A673 (cell line): ENCODE results near the gene KYAT1. TPM values are rescaled to one million over a fixed set of nuclear protein-coding genes. Genes with fewer than 3 reads are reported as not detected.

Experiments
- BruUV-seq: library from RNA; stranded (reverse); fragments of 400-500 nt; replicated peaks from 2 replicates; lab custom pipeline; 2021; lab: Mats Ljungman, UMichigan
- CTCF ChIA-PET: fragments of 300-600 bp; sonication (Branson Sonifier 250); formaldehyde crosslinking; loops from one replicate; lab custom pipeline; 2022; ENCODE audit warnings: antibody characterized with exemption; lab: Charles Lee
- POLR2A ChIA-PET: fragments of 300-600 bp; sonication (Branson Sonifier 250); formaldehyde crosslinking; loops from one replicate; lab custom pipeline; 2022; ENCODE audit warnings: antibody characterized with exemption; ENCODE audit not compliant: low non-redundant PET; lab: Charles Lee
- DNase-seq: peaks from one replicate; pipeline ENCODE4 v3.0.0-alpha.2; 2015; ENCODE audit warnings: low spot score
- H3K27ac ChIP-seq: fragments of 200-600 bp; sonication (generic); 2 replicates; pipeline ENCODE4 v1.5.1; 2016; ENCODE audit warnings: mixed run types, low read depth, mild to moderate bottlenecking, mixed read lengths, antibody characterized with exemption, low read length; ENCODE audit not compliant: poor library complexity, severe bottlenecking
- H3K27me3 ChIP-seq: fragments of 200-600 bp; sonication (generic); replicated peaks from 2 replicates; pipeline ENCODE4 v1.6.1; 2017; ENCODE audit warnings: mixed run types, low read depth, mild to moderate bottlenecking, mixed read lengths, antibody characterized with exemption, low read length; ENCODE audit not compliant: insufficient read depth, poor library complexity
- H3K36me3 ChIP-seq: fragments of 200-600 bp; sonication (generic); 2 replicates; pipeline ENCODE4 v1.6.1; 2016; ENCODE audit warnings: mixed run types, mild to moderate bottlenecking, mixed read lengths, antibody characterized with exemption, low read length; ENCODE audit not compliant: insufficient read depth, poor library complexity, severe bottlenecking
- H3K4me1 ChIP-seq: fragments of 200-600 bp; sonication (generic); 2 replicates; pipeline ENCODE4 v1.6.1; 2017; ENCODE audit warnings: mixed run types, mild to moderate bottlenecking, mixed read lengths, antibody characterized with exemption, low read length; ENCODE audit not compliant: insufficient read depth, poor library complexity, severe bottlenecking
- H3K4me3 ChIP-seq: fragments of 200-600 bp; sonication (generic); 2 replicates; pipeline ENCODE4 v1.5.1; 2016; ENCODE audit warnings: low read depth, mixed run types, mild to moderate bottlenecking, mixed read lengths, low read length; ENCODE audit not compliant: poor library complexity, severe bottlenecking
- H3K9me3 ChIP-seq: fragments of 200-600 bp; sonication (generic); 2 replicates; pipeline ENCODE4 v1.6.1; 2016; ENCODE audit warnings: mixed run types, low read depth, mild to moderate bottlenecking, mixed read lengths, antibody characterized with exemption, low read length; ENCODE audit not compliant: poor library complexity, severe bottlenecking
- CTCF ChIP-seq: fragments of 300-800, 200-600 bp; sonication (generic); conservative IDR thresholded peaks from 2 replicates; pipeline ENCODE4 v1.5.1; 2017; ENCODE audit warnings: low read depth, mild to moderate bottlenecking, antibody characterized with exemption, low read length, moderate library complexity, mixed read lengths
- EZH2 ChIP-seq: fragments of 200-600 bp; sonication (generic); IDR thresholded peaks from 2 replicates; pipeline ENCODE4 v1.6.1; 2017; ENCODE audit warnings: borderline replicate concordance, low read depth, mild to moderate bottlenecking, mixed read lengths, antibody characterized with exemption, low read length; ENCODE audit not compliant: poor library complexity, severe bottlenecking
- intact Hi-C: fragments of 100-400 bp; cut with micrococcal nuclease; formaldehyde crosslinking; loops from one replicate; pipeline ENCODE4 v1.10.0; 2022; ENCODE audit not compliant: unreplicated experiment
- total RNA-seq: library from RNA; stranded (reverse); gene quantifications from 2 replicates; pipeline ENCODE4 v1.2.3, GENCODE V29; 2021

KYAT1 gene
- total RNA-seq, 1 experiment from 2014 or later = 17.9 TPM

GRCh38 chr9:128787659-128788058 lies 94.1 kb downstream of the KYAT1 start:
- no TSS peak for BruUV-seq
- Histone ChIP-seq H3K4me1 (peaks cover 7% of the 10 kb centered on the region), H3K36me3 (peaks cover 6% of the 10 kb centered on the region), H3K4me3 (peak overlapping the region; percentile 86), H3K27ac (peak overlapping the region; percentile 66), H3K9me3 (no peaks in the 10 kb centered on the region), H3K27me3 (no peaks in the 10 kb centered on the region)
- DNase-seq = peak; percentile 22
- intact Hi-C loops = no loop called here
- ChIA-PET POLR2A (no interaction called here), CTCF (no interaction called here)
- TF ChIP-seq EZH2 (no peak), CTCF (no peak)

- intact Hi-C loops = no loop called here
- BruUV-seq = no TSS peak
- POLR2A ChIA-PET = no interaction called here
- DNase-seq = peak; percentile 90
- peak within 1 kb of the TSS; percentile 86 for H3K4me3 ChIP-seq
- no peaks in the 10 kb centered on the region for H3K9me3 ChIP-seq
- H3K27me3 ChIP-seq = no peaks in the 10 kb centered on the region
- no peak for TF ChIP-seq EZH2
- H3K27ac ChIP-seq = peak within 1 kb of the TSS; percentile 66
- CTCF ChIA-PET = no interaction called here
- no peaks in the 10 kb centered on the region for H3K36me3 ChIP-seq
- peaks cover 7% of the 10 kb centered on the region for H3K4me1 ChIP-seq
Measured at GRCh38 chr9:128786681-128787601, 94.8 kb downstream of the KYAT1 start, which contains the start of gene TBC1D13. Gene TBC1D13, plus strand, starts transcription at chr9:128787253. Its CDS starts 101 bp downstream, at chr9:128787354.

- intact Hi-C loops = no loop called here
- H3K9me3 ChIP-seq = no peaks in the 10 kb centered on the region
- POLR2A ChIA-PET = interaction anchor here (0.6 kb wide), 1 partner anchor 302 kb away, joined by 10 read pairs; no protein-coding TSS in a partner anchor
- no peaks in the 10 kb centered on the region for H3K36me3 ChIP-seq
- H3K27ac ChIP-seq = no peak overlapping the region
- BruUV-seq = no TSS peak
- H3K4me3 ChIP-seq = no peak overlapping the region
- no peak for TF ChIP-seq EZH2
- no peak for TF ChIP-seq CTCF
- H3K4me1 ChIP-seq = peaks cover 7% of the 10 kb centered on the region
- no peak for DNase-seq
- CTCF ChIA-PET = no interaction called here
- no peaks in the 10 kb centered on the region for H3K27me3 ChIP-seq
Measured at GRCh38 chr9:128785427-128785826, 96.3 kb downstream of the KYAT1 start.

Other genes with a start within 250 kb of the KYAT1 start
- gene DYNC2I2, start 225.1 kb downstream of the KYAT1 start, total RNA-seq = 135 TPM in 2 replicates
- 942 and 1,009 TPM in 2 replicates for gene SET, start 192.7 kb downstream of the KYAT1 start, total RNA-seq
- gene PKN3, start 179.4 kb downstream of the KYAT1 start, total RNA-seq = 12.3 and 21.5 TPM in 2 replicates
- gene ZDHHC12, start 157.8 kb downstream of the KYAT1 start, total RNA-seq = 32.6 and 35.2 TPM in 2 replicates
- 12.9 and 19.6 TPM in 2 replicates for gene ZER1, start 110.0 kb downstream of the KYAT1 start, total RNA-seq
- gene TBC1D13, start 94.7 kb downstream of the KYAT1 start, total RNA-seq = 26.7 and 27.2 TPM in 2 replicates
- gene ENDOG, start 63.5 kb downstream of the KYAT1 start, total RNA-seq = 45.8 and 46.7 TPM in 2 replicates
- 66.4 and 67.6 TPM in 2 replicates for gene SPOUT1, start 52.2 kb downstream of the KYAT1 start, total RNA-seq
- 53.6 and 56.8 TPM in 2 replicates for gene LRRC8A, start 183 bp upstream of the KYAT1 start, total RNA-seq
- 6.3 and 8.0 TPM in 2 replicates for gene PHYHD1, start 39.0 kb upstream of the KYAT1 start, total RNA-seq
- gene DOLK, start 65.7 kb upstream of the KYAT1 start, total RNA-seq = 20.6 and 23.2 TPM in 2 replicates
- gene NUP188, start 65.7 kb upstream of the KYAT1 start, total RNA-seq = 147 and 170 TPM in 2 replicates
- gene SH3GLB2, start 146.4 kb upstream of the KYAT1 start, total RNA-seq = 52.7 and 59.4 TPM in 2 replicates
- gene MIGA2, start 154.7 kb upstream of the KYAT1 start, total RNA-seq = 26.7 and 27.7 TPM in 2 replicates
- gene DOLPP1, start 199.2 kb upstream of the KYAT1 start, total RNA-seq = 30.2 and 30.4 TPM in 2 replicates
- gene CRAT, start 228.8 kb upstream of the KYAT1 start, total RNA-seq = 10.1 and 16.2 TPM in 2 replicates
- gene PTPA, start 229.5 kb upstream of the KYAT1 start, total RNA-seq = 153 and 157 TPM in 2 replicates